IMR-90 (cell line): ENCODE data around the gene IL1F10. TPM values are rescaled to one million over a fixed set of nuclear protein-coding genes. Genes with fewer than 3 reads are reported as not detected.

Experiments
- ATAC-seq: fragments of 200-7000 bp; cut with Tn5 transposase; 2 replicates; pipeline ENCODE4 v1.9.1; 2020; ENCODE audit warnings: low read depth, mild to moderate bottlenecking, moderate library complexity
- BruUV-seq: library from RNA; stranded (reverse); fragments of 400-500 nt; replicated peaks from 2 replicates; lab custom pipeline; 2021; lab: Mats Ljungman, UMichigan
- CTCF ChIA-PET: fragments of 300-600 bp; formaldehyde crosslinking; extraction: SDS; loops from one replicate; lab custom pipeline; 2021; ENCODE audit warnings: antibody characterized with exemption; lab: Yijun Ruan, JAX
- POLR2A ChIA-PET: fragments of 300-600 bp; sonication (Branson Sonifier 250); formaldehyde crosslinking; loops from one replicate; lab custom pipeline; 2022; ENCODE audit warnings: antibody characterized with exemption; ENCODE audit not compliant: unreplicated experiment; lab: Charles Lee
- DNase-seq: peaks from one replicate; pipeline ENCODE4 v3.0.0; 2013
- H2AFZ ChIP-seq: replicated peaks from 2 replicates; pipeline ENCODE3; 2013; ENCODE audit warnings: low read length, mild to moderate bottlenecking; ENCODE audit not compliant: poor library complexity
- H2AK5ac ChIP-seq: 2 replicates; pipeline ENCODE4 v1.6.1; 2013; ENCODE audit warnings: low read depth, low read length, inconsistent platforms
- H2AK9ac ChIP-seq: replicated peaks from 2 replicates; pipeline ENCODE3; 2013; ENCODE audit warnings: mild to moderate bottlenecking, low read depth, low read length, moderate library complexity; ENCODE audit not compliant: poor library complexity
- H2BK120ac ChIP-seq: 2 replicates; pipeline ENCODE4 v1.6.1; 2013; ENCODE audit warnings: low read depth, low read length, inconsistent platforms
- H2BK15ac ChIP-seq: 3 replicates; pipeline ENCODE4 v1.6.1; 2013; ENCODE audit warnings: low read depth, low read length, inconsistent platforms
- H2BK20ac ChIP-seq: 2 replicates; pipeline ENCODE4 v1.6.1; 2013; ENCODE audit warnings: low read depth, mild to moderate bottlenecking, inconsistent platforms, low read length, moderate library complexity
- H2BK5ac ChIP-seq: 2 replicates; pipeline ENCODE4 v1.6.1; 2013; ENCODE audit warnings: mild to moderate bottlenecking, low read depth, low read length, inconsistent platforms; ENCODE audit not compliant: poor library complexity, severe bottlenecking
- H3K14ac ChIP-seq: replicated peaks from 2 replicates; pipeline ENCODE4 v1.6.1; 2013; ENCODE audit warnings: low read depth, low read length, inconsistent platforms
- H3K18ac ChIP-seq: 2 replicates; pipeline ENCODE4 v1.6.1; 2013; ENCODE audit warnings: low read depth, low read length, control low read depth
- H3K23ac ChIP-seq: 2 replicates; pipeline ENCODE4 v1.6.1; 2013; ENCODE audit warnings: low read depth, low read length, inconsistent platforms
- H3K27ac ChIP-seq: 2 replicates; pipeline ENCODE4 v1.5.1; 2013; ENCODE audit warnings: mild to moderate bottlenecking, control low read depth, low read length; ENCODE audit not compliant: insufficient read depth
- H3K27me3 ChIP-seq: 2 replicates; pipeline ENCODE4 v1.6.1; 2013; ENCODE audit warnings: low read length; ENCODE audit not compliant: control insufficient read depth, insufficient read depth
- H3K36me3 ChIP-seq: 2 replicates; pipeline ENCODE4 v1.6.1; 2013; ENCODE audit warnings: low read length, mixed read lengths; ENCODE audit not compliant: control insufficient read depth, insufficient read depth
- H3K4ac ChIP-seq: 2 replicates; pipeline ENCODE4 v1.6.1; 2013; ENCODE audit warnings: low read depth, low read length, inconsistent platforms
- H3K4me1 ChIP-seq: 2 replicates; pipeline ENCODE4 v1.6.1; 2013; ENCODE audit warnings: low read length, mixed read lengths; ENCODE audit not compliant: control insufficient read depth, insufficient read depth
- H3K4me2 ChIP-seq: 2 replicates; pipeline ENCODE4 v1.6.1; 2013; ENCODE audit warnings: low read depth, mild to moderate bottlenecking, control low read depth, low read length, moderate library complexity
- H3K4me3 ChIP-seq: 2 replicates; pipeline ENCODE4 v1.5.1; 2013; ENCODE audit warnings: low read depth, mild to moderate bottlenecking, control low read depth, low read length, moderate library complexity; ENCODE audit not compliant: insufficient read depth
- H3K56ac ChIP-seq: 2 replicates; pipeline ENCODE4 v1.6.1; 2013; ENCODE audit warnings: low read length, inconsistent platforms; ENCODE audit not compliant: insufficient read depth; ENCODE audit errors: extremely low read depth
- H3K79me1 ChIP-seq, 2 experiments: 2 replicates each; pipeline ENCODE4 v1.6.1; 2013; ENCODE audit warnings: low read length in 2 of 2, inconsistent platforms in 1 of 2, low read depth in 1 of 2
- H3K9ac ChIP-seq: 2 replicates; pipeline ENCODE4 v1.6.1; 2013; ENCODE audit warnings: low read depth, low read length, control low read depth
- H3K9me1 ChIP-seq: 2 replicates; pipeline ENCODE4 v1.6.1; 2013; ENCODE audit warnings: low read length, inconsistent platforms; ENCODE audit not compliant: insufficient read depth
- H3K9me3 ChIP-seq: 2 replicates; pipeline ENCODE4 v1.6.1; 2013; ENCODE audit warnings: low read length; ENCODE audit not compliant: control insufficient read depth, insufficient read depth
- H4K20me1 ChIP-seq: 2 replicates; pipeline ENCODE4 v1.6.1; 2013; ENCODE audit warnings: low read length, inconsistent platforms; ENCODE audit not compliant: insufficient read depth
- H4K5ac ChIP-seq: 2 replicates; pipeline ENCODE4 v1.6.1; 2013; ENCODE audit warnings: mild to moderate bottlenecking, low read depth, low read length, control low read depth
- H4K8ac ChIP-seq, 2 experiments: 2 replicates each; pipeline ENCODE4 v1.6.1; 2013; ENCODE audit warnings: low read depth in 2 of 2, low read length in 2 of 2, control low read depth in 1 of 2, inconsistent platforms in 1 of 2
- H4K91ac ChIP-seq: 2 replicates; pipeline ENCODE4 v1.6.1; 2013; ENCODE audit warnings: low read depth, low read length, inconsistent platforms; ENCODE audit not compliant: insufficient read depth
- CEBPB ChIP-seq: IDR thresholded peaks from 2 replicates; pipeline ENCODE4 v1.6.1; 2012; ENCODE audit warnings: low read depth, low read length, improper control_type of control experiment
- ELK1 ChIP-seq: fragments of 150-350 bp; IDR thresholded peaks from 2 replicates; pipeline ENCODE4 v1.6.1; 2016; ENCODE audit warnings: low read depth, mild to moderate bottlenecking, low read length, moderate library complexity, borderline replicate concordance
- MAFK ChIP-seq: IDR thresholded peaks from 2 replicates; pipeline ENCODE4 v1.6.1; 2012; ENCODE audit warnings: low read depth, low read length, improper control_type of control experiment
- RAD21 ChIP-seq: IDR thresholded peaks from 2 replicates; pipeline ENCODE4 v1.6.1; 2012; ENCODE audit warnings: low read length, improper control_type of control experiment
- WGBS, 2 experiments: methylation state at CpG; one replicate each; pipeline versions ENCODE4 v1.1.5 to v1.1.7; 2013; ENCODE audit warnings: missing lambda C conversion rate in 2 of 2; ENCODE audit not compliant: insufficient read length in 1 of 2; ENCODE audit errors: extremely low coverage in 2 of 2; 5-methylcytosine and 5-hydroxymethylcytosine counted together
- dilution Hi-C: fragments of 300-500 bp; cut with HindIII; formaldehyde crosslinking; loops from one replicate; pipeline ENCODE4 v1.14.3; 2018; ENCODE audit warnings: low sequenced_read_pairs; ENCODE audit not compliant: unreplicated experiment
- in situ Hi-C: fragments of 300-500 bp; cut with MboI; formaldehyde crosslinking; loops from 3 replicates; pipeline ENCODE4 v1.14.3; 2019; ENCODE audit warnings: low sequenced_read_pairs, inconsistent platforms, mixed read lengths
- intact Hi-C: fragments of 100-400 bp; cut with micrococcal nuclease; formaldehyde crosslinking; loops from 2 replicates; pipeline ENCODE4 v1.10.0; 2022
- polyA plus RNA-seq, 3 experiments: library from polyadenylated mRNA; depleted of rRNA; stranded (reverse); fragments of >200 nt; gene quantifications; 2 replicates each; pipeline ENCODE4 v1.2.3, GENCODE V29; 2012; ENCODE audit warnings: low replicate concordance in 1 of 3
- total RNA-seq: library from RNA; depleted of rRNA; stranded (reverse); fragments of >200 nt; gene quantifications from 2 replicates; pipeline ENCODE4 v1.2.3, GENCODE V29; 2012

IL1F10 gene
- total and polyA plus RNA-seq, 2 of the 4 experiments (the other 2 are of a cell fraction) = not detected

- no peaks in the 10 kb centered on the region for H3K4me1 ChIP-seq
- no peak overlapping the region for H3K9ac ChIP-seq
- no peak overlapping the region for H2BK15ac ChIP-seq
- H3K14ac ChIP-seq = no peak overlapping the region
- no peak overlapping the region for H3K4me2 ChIP-seq
- no peaks in the 10 kb centered on the region for H3K9me1 ChIP-seq
- H2AK9ac ChIP-seq = no peak overlapping the region
- no peak overlapping the region for H4K8ac ChIP-seq
- no peak overlapping the region for H2BK20ac ChIP-seq
- TF ChIP-seq ELK1 (no peak), MAFK (no peak), RAD21 (no peak), CEBPB (no peak)
- H3K56ac ChIP-seq = no peak overlapping the region
- H3K27ac ChIP-seq = no peak overlapping the region
- H3K27me3 ChIP-seq = peaks cover 12% of the 10 kb centered on the region
- DNase-seq (no peak), ATAC-seq (no peak)
- no peak overlapping the region for H4K5ac ChIP-seq
- no CpG with 5 or more reads among the region's 2 CpGs for WGBS, 2 experiments
- dilution Hi-C loops (no loop called here), in situ Hi-C loops (no loop called here), intact Hi-C loops (no loop called here)
- no peak overlapping the region for H2AFZ ChIP-seq
- H4K20me1 ChIP-seq = no peaks in the 10 kb centered on the region
- BruUV-seq = no TSS peak
- H3K4me3 ChIP-seq = no peak overlapping the region
- no peak overlapping the region for H3K18ac ChIP-seq
- no peak overlapping the region for H4K91ac ChIP-seq
- H2BK120ac ChIP-seq = no peak overlapping the region
- no peaks in the 10 kb centered on the region for H3K36me3 ChIP-seq
- H3K9me3 ChIP-seq = no peaks in the 10 kb centered on the region
- H3K4ac ChIP-seq = no peak overlapping the region
- POLR2A ChIA-PET = no interaction called here
- H3K23ac ChIP-seq = no peak overlapping the region
- H3K79me1 ChIP-seq = no peaks in the 10 kb centered on the region
- H2BK5ac ChIP-seq = no peak overlapping the region
- no peak overlapping the region for H2AK5ac ChIP-seq
- CTCF ChIA-PET = no interaction called here
Measured at GRCh38 chr2:113039158-113039557, 28.6 kb upstream of the IL1F10 start.
